Esophagus muscularis mucosa (tissue), 4 donors: Measurements from ENCODE around the gene TERT.

Source experiments
- CTCF ChIP-seq, 3 experiments: fragments of 200-600 bp in 2 of 3; fragments of 450-650 bp in 1 of 3; sonication (generic) in 2 of 3; IDR thresholded peaks; one replicate each; pipeline ENCODE4 v1.5.1; 2017 to 2019; ENCODE audit warnings: antibody characterized with exemption in 3 of 3, mild to moderate bottlenecking in 2 of 3, moderate library complexity in 1 of 3
- EP300 ChIP-seq: sonication (generic); formaldehyde crosslinking; IDR thresholded peaks from one replicate; pipeline ENCODE4 v1.6.1; 2017; ENCODE audit warnings: antibody characterized with exemption
- POLR2AphosphoS5 ChIP-seq, 2 donors: sonication (generic); formaldehyde crosslinking; IDR thresholded peaks; one replicate each; pipeline ENCODE4 v1.6.1; 2017; ENCODE audit warnings: antibody characterized with exemption in 2 of 2

GRCh38 chr5:1311439-1312055 lies 16.7 kb upstream of the TERT start:
- no peak for TF ChIP-seq CTCF (IDR thresholded peaks at IDR 0.05)
- no peak for TF ChIP-seq POLR2AphosphoS5 (IDR thresholded peaks at IDR 0.05)
- TF ChIP-seq EP300 = no peak
